ENCODE measurements around the gene TRIM32.

DNA sequence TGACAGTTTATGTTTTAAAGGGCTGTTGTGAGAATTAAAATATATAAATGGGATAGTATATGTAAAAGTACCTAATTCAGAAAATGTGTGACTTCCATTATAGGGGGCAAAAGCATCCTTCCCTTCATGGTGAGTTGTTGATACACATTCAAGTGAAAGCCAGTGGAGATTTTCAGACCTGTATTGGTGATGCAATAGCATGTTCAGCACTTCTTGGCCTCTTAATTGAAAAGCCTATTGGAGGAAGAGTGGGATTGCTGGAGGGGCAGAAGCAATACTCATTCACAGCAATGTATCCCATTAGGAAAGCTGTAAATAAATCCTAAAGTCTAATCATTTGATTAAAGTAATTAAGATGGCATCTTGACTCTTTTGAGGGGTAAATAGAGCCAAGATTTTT is 17.4 kb downstream of the TRIM32 start:
- TF ChIP-seq, protein P1, sequence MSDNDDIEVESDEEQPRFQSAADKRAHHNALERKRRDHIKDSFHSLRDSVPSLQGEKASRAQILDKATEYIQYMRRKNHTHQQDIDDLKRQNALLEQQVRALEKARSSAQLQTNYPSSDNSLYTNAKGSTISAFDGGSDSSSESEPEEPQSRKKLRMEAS (CRISPR knock-in tag; IDR thresholded peaks at IDR 0.05), result no peak
- TF ChIP-seq, protein P2, sequence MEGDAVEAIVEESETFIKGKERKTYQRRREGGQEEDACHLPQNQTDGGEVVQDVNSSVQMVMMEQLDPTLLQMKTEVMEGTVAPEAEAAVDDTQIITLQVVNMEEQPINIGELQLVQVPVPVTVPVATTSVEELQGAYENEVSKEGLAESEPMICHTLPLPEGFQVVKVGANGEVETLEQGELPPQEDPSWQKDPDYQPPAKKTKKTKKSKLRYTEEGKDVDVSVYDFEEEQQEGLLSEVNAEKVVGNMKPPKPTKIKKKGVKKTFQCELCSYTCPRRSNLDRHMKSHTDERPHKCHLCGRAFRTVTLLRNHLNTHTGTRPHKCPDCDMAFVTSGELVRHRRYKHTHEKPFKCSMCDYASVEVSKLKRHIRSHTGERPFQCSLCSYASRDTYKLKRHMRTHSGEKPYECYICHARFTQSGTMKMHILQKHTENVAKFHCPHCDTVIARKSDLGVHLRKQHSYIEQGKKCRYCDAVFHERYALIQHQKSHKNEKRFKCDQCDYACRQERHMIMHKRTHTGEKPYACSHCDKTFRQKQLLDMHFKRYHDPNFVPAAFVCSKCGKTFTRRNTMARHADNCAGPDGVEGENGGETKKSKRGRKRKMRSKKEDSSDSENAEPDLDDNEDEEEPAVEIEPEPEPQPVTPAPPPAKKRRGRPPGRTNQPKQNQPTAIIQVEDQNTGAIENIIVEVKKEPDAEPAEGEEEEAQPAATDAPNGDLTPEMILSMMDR (IDR thresholded peaks at IDR 0.05), result no peak

All from WTC11 (cell line).